Astrocyte of the hippocampus (primary cell): ENCODE measurements around the gene CASQ2.

ENCODE experiments used
- DNase-seq: peaks from one replicate; pipeline ENCODE4 v3.0.0; 2011; ENCODE audit warnings: low read depth, low spot score

The CASQ2 gene

DNA sequence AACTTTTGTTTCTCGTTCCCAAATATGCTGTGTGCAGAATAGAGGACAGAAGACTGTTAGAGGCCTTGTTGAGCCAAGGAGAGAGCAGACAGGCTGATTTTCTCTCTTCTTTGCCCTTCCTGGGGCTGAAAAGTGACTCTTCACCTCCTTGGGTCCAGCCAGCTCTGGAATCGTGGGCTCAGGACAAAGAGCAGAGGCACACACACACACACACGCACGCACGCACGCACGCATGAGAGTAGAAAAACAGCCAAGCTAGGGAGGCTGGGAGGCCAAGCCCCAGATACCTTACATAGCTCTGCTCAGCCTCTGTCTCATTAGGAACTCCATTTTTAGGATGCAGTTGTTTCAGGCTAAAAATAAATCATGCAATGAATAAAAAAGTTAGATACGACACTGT is at the start of gene CASQ2:
CASQ2 (minus strand) TSS at position 166 of the 400 bp plus-strand sequence. CDS start 173 bp downstream, outside the sequence.
- DNase-seq: no peak

DNA sequence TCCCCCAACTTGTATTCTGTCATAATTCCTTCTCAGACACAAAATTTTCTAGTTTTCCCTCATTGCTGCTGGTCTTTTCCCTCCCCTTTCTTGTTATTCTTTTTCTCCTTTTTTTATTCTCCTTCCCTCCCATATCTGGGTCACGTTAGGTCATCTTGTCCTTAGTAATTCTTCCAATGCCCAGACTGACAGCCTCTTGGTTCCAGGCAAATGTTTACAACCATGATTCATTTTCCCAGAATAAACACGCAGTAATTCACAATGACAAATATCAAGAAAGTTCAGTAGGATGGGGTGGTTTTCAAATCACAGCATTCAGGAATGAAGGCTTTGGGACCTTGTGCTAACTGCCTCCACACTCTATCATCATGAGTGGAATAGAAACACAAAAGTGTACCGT is 47.2 kb upstream of the CASQ2 start:
- no peak for DNase-seq

GRCh38 chr1:115814685-115815398 is 46.3 kb upstream of the CASQ2 start:
- no peak for DNase-seq

GRCh38 chr1:115813727-115814126 is 45.2 kb upstream of the CASQ2 start:
- no peak for DNase-seq

DNA sequence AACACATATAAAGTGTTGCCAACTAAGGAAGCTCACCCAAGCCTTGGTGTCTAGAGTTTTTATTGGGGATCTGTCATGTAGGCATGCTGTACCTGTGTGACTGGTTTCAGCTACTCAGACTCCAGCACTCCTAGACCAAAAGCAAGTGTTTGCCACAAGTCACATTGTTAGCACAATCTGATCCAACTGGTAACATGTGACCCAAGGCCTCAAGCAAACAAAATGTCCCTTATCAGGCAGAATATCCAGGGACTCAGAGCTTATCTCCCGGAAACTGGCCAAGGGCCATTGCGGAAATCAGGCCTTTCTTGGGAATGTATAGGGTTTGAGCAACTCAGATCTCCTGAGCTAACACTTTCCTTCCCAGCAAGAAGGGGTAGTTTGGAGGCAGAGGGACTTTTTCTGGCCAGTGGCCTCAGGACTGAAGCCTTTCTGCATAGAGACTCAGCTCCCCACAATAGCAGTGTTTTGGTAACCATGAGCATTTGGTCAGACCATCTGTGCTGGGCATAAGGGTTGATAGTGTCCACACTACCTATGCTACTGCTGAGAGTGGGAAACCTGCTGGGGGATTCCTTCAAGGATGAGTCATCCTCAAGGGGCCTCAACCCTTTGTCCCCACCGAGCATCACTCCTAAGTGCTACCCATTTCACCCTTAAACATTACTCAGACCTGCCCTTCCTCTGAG is 42.8 kb upstream of the CASQ2 start:
- no peak for DNase-seq

DNA sequence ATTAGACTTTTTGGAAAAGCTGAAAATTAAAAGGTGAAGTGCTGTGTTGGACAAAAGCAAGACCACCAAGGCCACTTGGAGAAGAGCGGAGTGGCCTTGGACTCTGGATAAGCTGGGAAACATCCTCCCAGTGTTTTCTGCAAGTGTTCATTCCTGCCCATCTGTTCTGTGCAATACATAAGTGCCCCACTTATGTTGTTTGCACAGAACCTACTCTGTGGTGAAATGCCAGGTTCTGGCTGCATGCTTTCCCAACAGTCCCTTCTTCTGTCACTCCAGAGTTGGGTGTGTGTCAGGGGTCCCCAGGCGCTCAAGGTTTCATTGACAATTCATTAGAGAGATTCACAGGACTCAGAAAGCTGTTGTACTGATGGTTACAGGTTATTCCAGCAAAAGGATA is 42.1 kb upstream of the CASQ2 start:
- DNase-seq: no peak

- no peak for DNase-seq
Measured at GRCh38 chr1:115809847-115810246, 41.3 kb upstream of the CASQ2 start.

DNA sequence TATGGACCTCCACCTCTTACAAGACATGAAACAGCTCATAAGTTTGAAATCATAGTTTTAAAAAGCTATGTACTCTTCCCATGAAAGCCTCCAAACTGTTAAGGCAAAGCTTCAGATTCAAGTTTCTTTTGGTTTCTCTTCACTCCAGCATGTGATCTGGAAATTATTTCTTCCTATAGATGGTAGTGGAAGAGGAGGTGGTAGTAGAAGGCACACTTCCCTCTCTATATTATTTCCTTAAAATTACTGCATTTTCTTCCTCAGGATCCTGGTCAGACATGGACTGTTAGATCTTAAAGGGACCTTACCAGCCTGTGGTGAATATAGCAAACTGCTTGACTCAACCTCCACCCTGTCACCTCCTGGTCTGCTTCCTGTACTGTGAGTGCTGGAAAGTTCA is 40.6 kb upstream of the CASQ2 start:
- DNase-seq: no peak

DNA sequence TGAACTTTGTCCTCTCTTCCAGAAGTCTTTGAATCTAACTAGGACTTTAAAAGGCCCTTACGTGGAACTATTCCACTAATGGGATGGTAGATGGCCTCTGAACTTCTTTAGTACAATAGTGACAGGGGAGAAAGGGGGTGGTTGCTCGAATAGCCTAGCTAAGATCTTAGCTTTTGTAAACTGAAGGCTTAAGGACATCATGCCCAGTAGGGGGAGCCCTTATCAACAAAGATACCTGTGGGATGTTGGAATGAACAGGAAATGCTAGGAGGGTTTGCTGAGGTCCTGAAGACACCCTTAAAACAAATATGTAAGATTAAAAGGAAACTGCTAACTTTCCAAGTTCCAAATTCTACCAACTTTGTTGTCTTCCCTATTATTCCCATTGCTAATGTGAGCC is 39.2 kb upstream of the CASQ2 start:
- peak; percentile 76 for DNase-seq

DNA sequence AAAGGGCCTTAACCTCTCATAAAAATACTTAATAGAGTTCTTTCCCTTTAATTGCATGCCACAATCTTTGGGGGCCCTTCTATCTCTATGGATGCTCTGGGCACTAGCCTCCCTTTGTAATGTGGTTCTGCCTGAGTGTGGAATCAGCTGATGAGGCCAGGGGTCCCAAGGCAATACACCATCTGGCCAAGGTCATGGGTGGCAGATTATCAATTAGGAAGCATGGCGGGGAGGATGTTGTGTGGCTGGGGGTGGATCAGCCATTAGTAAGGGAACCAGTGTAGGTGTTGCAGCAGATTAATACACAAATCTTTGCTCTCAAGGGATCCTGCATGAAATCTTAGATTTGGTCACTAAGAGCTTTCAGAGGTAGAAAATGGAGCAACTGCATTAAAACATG is 37.1 kb upstream of the CASQ2 start:
- DNase-seq: no peak

DNA sequence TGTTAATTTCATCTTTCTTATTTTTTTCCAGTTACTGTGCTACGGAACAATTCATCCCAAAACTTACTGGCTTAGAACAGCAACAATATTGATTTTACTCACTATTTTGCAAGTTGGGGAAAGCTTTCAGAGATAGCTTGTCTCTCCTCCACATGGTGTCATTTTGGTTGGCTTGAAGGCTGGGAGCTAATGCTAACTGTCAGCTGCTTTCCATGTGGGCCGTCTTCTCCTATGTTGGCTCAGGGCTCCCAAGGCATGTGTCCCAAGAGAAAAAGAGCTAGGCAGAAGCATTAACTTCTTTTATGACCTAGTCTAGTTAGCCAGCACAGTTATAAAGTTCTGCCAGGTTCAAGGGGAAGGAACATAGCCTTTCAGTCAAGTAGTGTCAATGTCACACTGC is 33.9 kb upstream of the CASQ2 start:
- no peak for DNase-seq

DNA sequence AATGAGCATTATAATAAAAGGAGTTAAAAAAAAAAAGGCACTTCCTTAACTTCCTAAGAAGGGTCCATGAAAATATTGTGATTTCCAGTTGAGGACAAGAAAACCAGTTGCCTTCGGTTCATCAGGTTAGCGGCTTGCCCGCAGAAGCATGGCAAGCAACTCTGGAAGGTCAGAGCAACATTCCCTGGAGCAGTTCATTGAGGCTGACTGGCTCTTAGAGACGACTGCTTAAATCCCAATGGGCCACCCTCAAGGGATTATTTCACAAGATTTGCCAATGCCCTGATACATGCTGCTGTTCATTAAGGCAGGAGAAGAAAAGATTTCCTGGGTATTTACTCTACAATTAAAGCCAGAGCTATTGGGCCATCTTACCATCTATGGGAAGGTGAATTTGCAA is 29.0 kb upstream of the CASQ2 start:
- DNase-seq: no peak

DNA sequence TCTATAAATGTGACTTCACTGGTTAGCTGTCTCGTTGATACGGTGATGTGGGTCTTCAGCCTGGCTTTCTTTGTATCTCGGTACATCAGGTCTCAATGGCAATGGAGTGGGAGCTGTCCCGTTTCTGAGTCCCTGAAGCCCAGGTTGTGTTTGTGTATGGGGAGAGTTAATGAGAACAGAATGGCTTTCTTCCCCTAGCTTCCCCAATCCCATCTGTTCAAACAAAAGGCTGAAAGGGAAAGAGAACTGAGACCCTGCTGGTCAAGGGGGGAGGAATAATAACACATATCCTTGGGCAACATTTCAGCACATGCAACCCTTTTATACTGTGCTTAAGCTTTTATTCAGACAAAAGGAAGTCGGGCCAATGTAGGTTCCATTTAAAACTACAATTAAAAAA is 28.4 kb upstream of the CASQ2 start:
- DNase-seq: no peak

- DNase-seq: no peak
Measured at GRCh38 chr1:115796036-115796435, 27.5 kb upstream of the CASQ2 start.

DNA sequence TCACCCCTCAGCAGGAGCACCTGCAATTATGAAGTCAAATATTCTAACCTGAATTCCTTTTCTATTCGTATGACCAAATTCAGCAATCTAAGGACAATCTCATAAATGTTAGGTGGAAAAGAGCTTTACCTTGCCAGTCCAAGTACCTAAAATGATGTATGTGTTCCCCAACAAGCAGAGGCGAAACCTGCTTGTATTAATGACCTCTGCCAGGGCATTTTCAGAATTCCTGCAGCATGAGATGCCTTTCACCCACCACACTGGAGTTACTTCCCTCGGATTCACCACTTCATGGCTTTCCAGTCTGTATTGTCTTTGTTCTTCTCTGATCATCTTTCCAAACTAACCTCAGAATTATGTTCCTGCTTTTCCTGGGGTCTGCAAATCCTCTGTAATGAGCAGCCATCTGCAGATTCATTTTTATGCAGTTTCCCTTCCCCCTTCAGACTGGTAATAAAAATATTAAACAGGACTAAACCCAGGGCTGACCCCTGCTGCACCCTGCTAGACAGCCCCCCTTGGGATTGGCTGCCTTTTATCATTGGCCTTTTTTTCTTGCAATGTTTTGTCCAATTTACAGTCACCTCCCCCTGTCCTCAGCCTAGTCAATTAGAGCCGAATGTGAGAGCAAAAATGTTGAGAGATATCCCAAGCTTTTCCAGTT is 26.6 kb upstream of the CASQ2 start:
- DNase-seq: no peak

- no peak for DNase-seq
Measured at GRCh38 chr1:115793162-115793561, 24.6 kb upstream of the CASQ2 start.

DNA sequence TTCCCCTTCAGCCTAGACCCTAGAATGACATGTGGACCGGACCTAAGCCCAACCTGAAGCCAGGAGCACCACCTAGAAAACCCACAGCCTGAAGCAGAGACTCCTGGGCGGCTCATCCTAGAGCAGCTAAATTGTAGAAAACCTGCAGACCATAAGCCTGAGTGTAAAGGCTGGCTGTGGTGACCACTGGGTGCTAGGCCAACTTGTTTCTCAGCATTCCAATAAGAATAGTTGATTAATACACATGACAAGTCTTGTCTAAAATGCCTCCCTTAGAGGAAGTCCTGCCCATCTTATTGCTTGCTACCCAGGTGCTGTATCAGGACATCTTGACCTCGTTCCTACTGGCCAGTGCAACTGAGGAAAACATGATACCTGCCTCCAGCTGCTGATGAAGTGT is 23.3 kb upstream of the CASQ2 start:
- no peak for DNase-seq

GRCh38 chr1:115790846-115791245 is 22.3 kb upstream of the CASQ2 start:
- DNase-seq: no peak

DNA sequence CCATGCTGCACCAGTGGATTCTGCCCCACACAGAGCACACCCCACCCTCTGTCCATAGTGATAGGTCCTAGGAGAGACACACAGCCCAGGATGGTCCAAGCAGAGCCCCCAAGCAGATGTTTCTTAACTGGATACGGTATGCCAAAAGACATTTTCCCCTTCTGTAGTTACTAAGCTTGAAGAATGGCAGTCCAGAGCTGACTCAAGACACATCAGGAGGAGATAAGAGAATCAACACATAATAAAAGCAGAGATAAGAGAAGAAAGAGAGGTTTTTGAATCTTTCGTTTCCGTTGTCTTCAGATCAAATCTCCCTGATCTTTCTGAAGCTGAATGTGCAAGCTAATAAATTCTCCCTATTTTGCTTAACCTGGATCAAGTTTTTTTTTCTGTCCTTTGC is 21.8 kb upstream of the CASQ2 start:
- no peak for DNase-seq

- DNase-seq: no peak
Measured at GRCh38 chr1:115783311-115783710, 14.8 kb upstream of the CASQ2 start.

DNA sequence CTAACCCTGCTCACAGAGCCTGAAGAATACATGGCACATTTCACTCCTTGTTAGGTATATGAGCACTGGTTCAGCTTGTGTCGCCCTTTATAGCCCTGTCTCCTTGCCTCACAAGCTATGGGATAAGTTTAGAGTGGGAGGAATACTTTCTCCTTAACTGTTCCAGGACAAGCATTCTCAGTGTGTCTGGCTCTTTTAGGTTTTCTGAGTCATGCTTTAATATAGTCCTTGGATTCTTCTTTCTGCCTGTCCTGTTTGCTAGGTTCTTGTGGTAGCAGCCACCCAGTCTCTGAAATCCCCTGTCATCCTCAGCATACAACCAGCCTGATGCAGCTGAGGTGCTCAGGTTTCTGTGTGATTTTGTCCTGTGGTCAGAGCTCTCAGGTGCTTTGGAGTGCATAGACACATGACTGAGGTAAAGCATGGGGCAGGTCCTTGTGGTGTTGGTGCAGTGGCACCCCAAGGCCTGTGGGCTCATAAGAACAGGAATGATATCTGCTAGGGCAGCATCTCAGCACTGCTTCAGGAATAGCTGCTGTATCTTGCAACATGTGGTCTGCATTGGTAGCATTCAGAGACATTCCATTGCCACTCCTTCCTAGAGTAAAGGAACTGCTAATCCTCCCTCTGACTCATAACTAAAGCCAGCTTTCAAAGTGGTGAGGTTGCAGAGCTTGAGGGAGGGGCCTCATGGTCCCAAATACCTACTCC is 14.2 kb upstream of the CASQ2 start:
- peak; percentile 83 for DNase-seq

DNA sequence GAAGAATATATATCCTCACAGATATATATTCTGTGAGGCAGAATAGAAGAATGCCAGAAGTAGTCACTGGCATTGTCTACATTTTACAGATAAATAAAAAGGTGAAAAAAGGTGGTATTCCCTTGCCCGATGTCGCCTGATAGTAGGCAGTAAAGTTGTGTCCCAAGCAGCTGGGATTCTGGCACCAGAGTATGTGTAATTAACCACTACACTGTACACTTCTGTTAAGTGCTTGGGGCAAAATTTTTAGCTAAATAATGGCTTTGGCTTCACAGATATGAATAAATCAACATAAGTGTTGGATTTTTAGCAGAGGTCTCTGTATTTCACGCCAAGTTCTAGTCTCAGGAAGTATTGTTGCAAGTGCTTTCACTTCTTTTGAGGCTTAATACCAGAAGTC is 13.3 kb upstream of the CASQ2 start:
- no peak for DNase-seq
